ENCODE data around the gene SZRD1. TPM values are rescaled to one million over a fixed set of nuclear protein-coding genes. Genes with fewer than 3 reads are reported as not detected.

SZRD1 gene
- total and polyA plus RNA-seq, 2 of the 8 experiments (the other 6 are each of a cell fraction or from before 2014, with no cell fraction given) = 97.8 to 108 TPM

DNA sequence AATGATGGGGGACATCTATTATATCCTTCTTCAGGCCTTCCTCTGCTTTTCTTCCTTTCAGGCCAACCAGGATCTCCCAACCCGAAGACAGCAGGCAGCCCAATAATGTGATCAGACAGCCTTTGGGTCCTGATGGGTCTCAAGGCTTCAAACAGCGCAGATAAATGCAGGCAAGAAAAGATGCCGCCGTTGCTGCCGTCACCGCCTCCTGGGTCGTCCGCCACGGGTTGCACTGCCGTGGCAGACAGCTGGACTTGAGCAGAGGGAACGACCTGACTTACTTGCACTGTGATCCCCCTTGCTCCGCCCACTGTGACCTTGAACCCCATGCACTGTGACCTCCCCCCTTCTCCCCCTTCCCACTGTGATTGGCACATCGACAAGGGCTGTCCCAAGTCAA lies 27.9 kb downstream of the SZRD1 start (continued):
- TF ChIP-seq POLR2AphosphoS5 (IDR thresholded peaks at IDR 0.05; ENCODE audit: low read depth, low read length) (no peak), CTBP2 (IDR thresholded peaks at IDR 0.05; ENCODE audit: borderline replicate concordance, insufficient read depth, insufficient read length, low read length) (no peak), PHF8 (conservative IDR thresholded peaks at IDR 0.05; ENCODE audit: low read depth, low read length) (no peak), SRF (IDR thresholded peaks at IDR 0.05; ENCODE audit: low read depth, low read length) (no peak)

Measured in H1 (cell line).